Natural killer cell (primary cell): ENCODE results near the gene SCGB2B2. TPM values are rescaled to one million over a fixed set of nuclear protein-coding genes. Genes with fewer than 3 reads are reported as not detected.
"Not testable (repeated sequence)": the region's sequence is repeated elsewhere in the genome, so short reads cannot be mapped to it uniquely, and the experiment has no call there.

ENCODE experiments used
- ATAC-seq, 3 donors: fragments of 150-1000 bp in 2 of 3; fragments of 200-7000 bp in 1 of 3; cut with Tn5 transposase; 1 replicate in 1 of 3; 2 replicates in 2 of 3; pipeline ENCODE4 v1.10.0; 2021; ENCODE audit warnings: mild to moderate bottlenecking in 2 of 3, moderate library complexity in 2 of 3
- DNase-seq, 2 donors: peaks; one replicate each; pipeline versions ENCODE4 v3.0.0 to v3.0.0-alpha.2; 2013 to 2021; ENCODE audit warnings: mixed read lengths in 1 of 2
- H3K27ac ChIP-seq: one replicate; pipeline ENCODE4 v1.5.1; 2013; ENCODE audit warnings: mild to moderate bottlenecking, low read length
- H3K27me3 ChIP-seq: one replicate; pipeline ENCODE4 v1.6.1; 2013; ENCODE audit warnings: low read length; ENCODE audit not compliant: control insufficient read depth, insufficient read depth
- H3K36me3 ChIP-seq: one replicate; pipeline ENCODE4 v1.6.1; 2013; ENCODE audit warnings: low read length; ENCODE audit not compliant: control insufficient read depth, insufficient read depth
- H3K4me1 ChIP-seq: one replicate; pipeline ENCODE4 v1.6.1; 2013; ENCODE audit warnings: low read length; ENCODE audit not compliant: control insufficient read depth, insufficient read depth
- H3K4me3 ChIP-seq: one replicate; pipeline ENCODE4 v1.5.1; 2013; ENCODE audit warnings: low read length
- H3K9me3 ChIP-seq: one replicate; pipeline ENCODE4 v1.6.1; 2013; ENCODE audit warnings: low read length; ENCODE audit not compliant: control insufficient read depth, insufficient read depth
- H3K27ac Mint-ChIP-seq, 2 donors: one replicate each; pipeline ENCODE4 v1.8.0; 2022; ENCODE audit warnings: mild to moderate bottlenecking in 2 of 2, mixed read lengths in 2 of 2, moderate library complexity in 1 of 2
- H3K27me3 Mint-ChIP-seq, 2 donors: one replicate each; pipeline ENCODE4 v1.8.0; 2022; ENCODE audit warnings: low read depth in 2 of 2, mixed read lengths in 2 of 2
- H3K36me3 Mint-ChIP-seq: one replicate; pipeline ENCODE4 v1.8.0; 2022; ENCODE audit warnings: mixed read lengths
- H3K4me1 Mint-ChIP-seq, 2 donors: one replicate each; pipeline ENCODE4 v1.8.0; 2022; ENCODE audit warnings: mixed read lengths in 2 of 2
- H3K4me3 Mint-ChIP-seq: one replicate; pipeline ENCODE4 v1.8.0; 2022; ENCODE audit warnings: mild to moderate bottlenecking, moderate library complexity, mixed read lengths
- H3K9me3 Mint-ChIP-seq, 2 donors: one replicate each; pipeline ENCODE4 v1.8.0; 2022; ENCODE audit warnings: mixed read lengths in 2 of 2
- WGBS: methylation state at CpG from one replicate; pipeline ENCODE4 v1.1.7; 2013; ENCODE audit warnings: missing lambda C conversion rate; ENCODE audit not compliant: insufficient coverage; 5-methylcytosine and 5-hydroxymethylcytosine counted together
- intact Hi-C: fragments of 100-400 bp; cut with micrococcal nuclease; formaldehyde crosslinking; loops from one replicate; pipeline ENCODE4 v1.14.2; 2022
- total RNA-seq, 4 donors: library from RNA; stranded (reverse); fragments of 120-200 nt in 1 of 4; gene quantifications; one replicate each; pipeline versions ENCODE4 v1.2.3 to v1.2.4, GENCODE V29; 2013 to 2022
- TF ChIP-seq, protein P1 (sequence below): fragments of 200-600 bp; IDR thresholded peaks from one replicate; pipeline ENCODE4 v1.8.0; 2022; ENCODE audit warnings: antibody characterized with exemption

Gene SCGB2B2
- total RNA-seq, 3 donors from 2014 or later (not counting 1 experiment from before 2014, with no cell fraction given), result 0.52 to 1.3 (median 1.1) TPM

DNA sequence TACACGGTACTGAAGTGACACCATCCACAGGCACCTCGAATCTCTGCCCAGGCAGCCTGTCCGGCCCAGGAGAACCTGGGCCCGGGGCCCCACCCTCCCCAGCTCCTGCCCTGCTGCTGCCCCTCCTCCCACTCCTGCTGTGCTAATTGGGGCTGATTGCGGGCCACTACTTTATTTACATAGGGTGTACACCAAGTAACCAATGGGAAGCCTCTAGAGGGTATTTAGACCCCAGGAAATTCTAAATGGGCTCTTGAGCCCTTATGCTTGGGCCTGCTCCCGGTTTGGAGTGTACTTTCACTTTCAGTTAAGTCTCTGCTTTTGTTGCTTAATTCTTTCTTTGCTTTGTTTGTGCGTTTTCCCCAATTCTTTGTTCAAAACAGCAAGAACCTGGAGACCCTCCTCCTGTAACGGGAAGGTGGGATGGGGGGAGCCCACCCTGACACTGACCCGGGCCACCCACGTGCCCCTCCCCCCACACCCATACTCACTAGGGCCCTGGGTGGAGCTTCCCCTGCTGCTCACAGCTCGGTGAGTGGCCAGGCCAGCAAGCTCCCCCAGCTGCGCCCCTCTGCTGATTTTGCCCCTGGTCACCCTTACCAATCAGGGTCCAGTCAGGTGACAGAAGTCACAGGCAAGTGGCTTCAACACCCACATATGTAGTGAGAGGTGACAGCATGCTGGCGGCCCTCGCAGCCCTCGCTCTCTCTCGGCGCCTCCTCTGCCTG lies 9.4 kb downstream of the SCGB2B2 start:
- Histone ChIP-seq H3K4me3 (peak overlapping the region; percentile 2), H3K4me1 (peaks cover 14% of the 10 kb centered on the region), H3K9me3 (no peaks in the 10 kb centered on the region), H3K27me3 (no peaks in the 10 kb centered on the region), H3K27ac (peak overlapping the region; percentile 52), H3K36me3 (no peaks in the 10 kb centered on the region)
- Mint-ChIP-seq H3K9me3 (no peaks in the 10 kb centered on the region), H3K27ac (peak overlapping the region; percentile 77 to 82), H3K4me1 (peaks cover 9 to 26% of the 10 kb centered on the region in 2 donors), H3K27me3 (peaks cover 3 to 4% of the 10 kb centered on the region in 2 donors), H3K36me3 (peaks cover 3% of the 10 kb centered on the region), H3K4me3 (peak overlapping the region; percentile 65)
- DNase-seq (peak in 1 of 2 donors; percentile 42), ATAC-seq (peak in 2 of 3 donors; percentile 38 to 51)
- TF ChIP-seq, protein P1, sequence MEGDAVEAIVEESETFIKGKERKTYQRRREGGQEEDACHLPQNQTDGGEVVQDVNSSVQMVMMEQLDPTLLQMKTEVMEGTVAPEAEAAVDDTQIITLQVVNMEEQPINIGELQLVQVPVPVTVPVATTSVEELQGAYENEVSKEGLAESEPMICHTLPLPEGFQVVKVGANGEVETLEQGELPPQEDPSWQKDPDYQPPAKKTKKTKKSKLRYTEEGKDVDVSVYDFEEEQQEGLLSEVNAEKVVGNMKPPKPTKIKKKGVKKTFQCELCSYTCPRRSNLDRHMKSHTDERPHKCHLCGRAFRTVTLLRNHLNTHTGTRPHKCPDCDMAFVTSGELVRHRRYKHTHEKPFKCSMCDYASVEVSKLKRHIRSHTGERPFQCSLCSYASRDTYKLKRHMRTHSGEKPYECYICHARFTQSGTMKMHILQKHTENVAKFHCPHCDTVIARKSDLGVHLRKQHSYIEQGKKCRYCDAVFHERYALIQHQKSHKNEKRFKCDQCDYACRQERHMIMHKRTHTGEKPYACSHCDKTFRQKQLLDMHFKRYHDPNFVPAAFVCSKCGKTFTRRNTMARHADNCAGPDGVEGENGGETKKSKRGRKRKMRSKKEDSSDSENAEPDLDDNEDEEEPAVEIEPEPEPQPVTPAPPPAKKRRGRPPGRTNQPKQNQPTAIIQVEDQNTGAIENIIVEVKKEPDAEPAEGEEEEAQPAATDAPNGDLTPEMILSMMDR, result no peak
- intact Hi-C loops, result no loop called here
- 83% methylated on average over 17 of the region's 17 CpGs for WGBS

DNA sequence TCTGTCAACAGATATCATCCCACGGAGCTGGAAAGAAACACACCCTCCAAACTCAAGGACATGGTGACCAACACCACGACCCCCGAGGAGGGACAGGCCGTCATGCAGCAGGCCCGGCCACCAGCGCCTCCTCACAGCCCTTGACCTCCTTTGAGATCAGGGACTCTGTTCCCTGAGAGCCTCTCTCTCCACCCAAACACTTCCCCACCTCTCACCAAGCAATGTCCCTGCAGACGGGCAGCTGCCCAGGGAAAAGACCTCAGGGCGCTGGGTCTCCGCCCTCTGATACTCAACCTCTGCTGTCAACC lies 10.0 kb downstream of the SCGB2B2 start:
- intact Hi-C loops, result no loop called here
- Histone ChIP-seq H3K36me3 (no peaks in the 10 kb centered on the region), H3K4me1 (peaks cover 14% of the 10 kb centered on the region), H3K27ac (peak overlapping the region; percentile 52), H3K27me3 (no peaks in the 10 kb centered on the region), H3K9me3 (no peaks in the 10 kb centered on the region), H3K4me3 (no peak overlapping the region)
- TF ChIP-seq, protein P1, result no peak
- H3K27me3 Mint-ChIP-seq, result no peaks in the 10 kb centered on the region
- 96% methylated on average over 9 of the region's 9 CpGs for WGBS
- DNase-seq (no peak), ATAC-seq (no peak)
- H3K27ac Mint-ChIP-seq, result peak overlapping the region; percentile 77 to 82
- peaks cover 9 to 26% of the 10 kb centered on the region in 2 donors for H3K4me1 Mint-ChIP-seq
- H3K4me3 Mint-ChIP-seq, result peak overlapping the region; percentile 70
- no peaks in the 10 kb centered on the region for H3K36me3 Mint-ChIP-seq
- no peaks in the 10 kb centered on the region for H3K9me3 Mint-ChIP-seq

DNA sequence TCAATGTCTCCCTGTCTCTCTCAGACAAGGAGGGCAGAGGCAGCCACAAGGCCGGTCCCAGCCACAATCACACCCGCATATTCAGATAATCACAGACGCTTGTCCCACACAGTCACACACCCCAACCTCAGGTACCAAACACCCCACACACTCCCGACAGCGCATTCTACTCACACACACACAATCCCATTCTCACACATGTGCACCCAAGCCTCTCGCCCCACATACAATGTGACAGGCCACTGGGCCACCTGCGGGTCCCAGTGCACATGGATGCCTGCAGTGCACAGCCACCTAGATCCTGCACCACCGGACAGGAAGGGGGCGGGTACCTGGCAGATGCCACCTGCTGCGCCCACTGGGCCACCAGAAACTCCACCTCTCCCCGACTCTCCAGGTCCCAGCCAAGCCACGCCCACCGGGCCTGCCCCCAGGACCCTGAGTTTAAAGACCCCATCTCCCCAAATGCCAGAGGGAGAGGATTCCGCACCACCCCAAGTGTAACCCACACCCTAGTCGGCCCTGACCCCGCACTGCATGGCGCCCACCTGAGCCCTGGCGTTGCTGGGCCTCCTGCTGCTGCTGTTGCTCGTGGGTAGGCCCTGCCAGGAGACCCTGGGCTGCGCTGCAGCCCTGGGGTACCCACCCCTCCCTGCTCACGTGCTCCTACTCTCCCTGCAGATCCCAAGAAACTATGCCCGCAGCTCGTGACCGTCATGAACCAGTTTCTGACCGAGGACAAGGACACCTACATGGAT lies 10.6 kb downstream of the SCGB2B2 start:
- no peak for DNase-seq
- Mint-ChIP-seq H3K27me3 (no peaks in the 10 kb centered on the region), H3K36me3 (no peaks in the 10 kb centered on the region), H3K9me3 (no peaks in the 10 kb centered on the region), H3K27ac (peak overlapping the region; percentile 77 to 82), H3K4me3 (peak overlapping the region; percentile 70), H3K4me1 (peaks cover 9 to 26% of the 10 kb centered on the region in 2 donors)
- no peaks in the 10 kb centered on the region for H3K27me3 ChIP-seq
- no peak overlapping the region for H3K27ac ChIP-seq
- H3K4me1 ChIP-seq, result peaks cover 14% of the 10 kb centered on the region
- WGBS, result 94% methylated on average over 25 of the region's 25 CpGs
- no peaks in the 10 kb centered on the region for H3K9me3 ChIP-seq
- intact Hi-C loops, result no loop called here
- H3K4me3 ChIP-seq, result no peak overlapping the region
- TF ChIP-seq, protein P1, result no peak
- no peaks in the 10 kb centered on the region for H3K36me3 ChIP-seq
- no peak for ATAC-seq

DNA sequence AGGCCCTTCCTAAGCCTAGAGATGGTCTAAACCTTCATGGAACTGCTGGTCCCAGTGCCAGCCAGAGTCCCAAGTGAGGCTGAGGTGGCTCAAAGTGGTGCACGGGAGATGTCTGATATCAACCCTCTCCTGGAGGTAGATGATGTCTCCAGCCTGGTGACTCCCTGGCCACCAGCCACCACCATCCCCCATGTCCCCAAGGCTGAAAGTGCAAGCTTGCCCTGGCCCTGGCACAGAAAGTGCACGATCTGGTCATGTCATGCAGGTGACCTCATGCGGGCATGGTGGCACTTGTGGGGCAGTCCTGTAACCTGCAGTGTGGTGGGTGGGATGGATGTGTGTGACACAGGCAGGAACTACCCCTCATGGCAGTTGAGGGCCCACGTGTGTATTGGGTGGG lies 11.7 kb downstream of the SCGB2B2 start:
- H3K27me3 ChIP-seq, DNase-seq, H3K4me3 ChIP-seq, H3K9me3 ChIP-seq, H3K27ac Mint-ChIP-seq, intact Hi-C loops, H3K27ac ChIP-seq, H3K36me3 ChIP-seq, ATAC-seq, H3K9me3 Mint-ChIP-seq, H3K27me3 Mint-ChIP-seq, H3K4me3 Mint-ChIP-seq, H3K36me3 Mint-ChIP-seq: not testable (repeated sequence)
- H3K4me1 ChIP-seq, result peaks cover 14% of the 10 kb centered on the region
- H3K4me1 Mint-ChIP-seq, result peaks cover 9 to 26% of the 10 kb centered on the region in 2 donors
- 96% methylated on average over 3 of the region's 4 CpGs for WGBS
